ENCODE data around the gene MYBPC2. TPM values are rescaled to one million over a fixed set of nuclear protein-coding genes. Genes with fewer than 3 reads are reported as not detected.

MYBPC2 gene
- total and polyA plus RNA-seq, 9 of the 15 experiments (the other 6 are each of a cell fraction or from before 2014, with no cell fraction given) = 0.01 to 0.14 (median 0.04) TPM; not detected in 6

- no peak for TF ChIP-seq SAFB2 (IDR thresholded peaks at IDR 0.05; ENCODE audit: borderline replicate concordance, low read depth, low read length, severe bottlenecking)
- TF ChIP-seq CBFB (CRISPR knock-in tag; IDR thresholded peaks at IDR 0.05) = no peak; the same call in 1 of the 2 replicates
- no peak for TF ChIP-seq MEIS2 (IDR thresholded peaks at IDR 0.05; ENCODE audit: partially characterized antibody)
- no peak for TF ChIP-seq ZNF408 (CRISPR knock-in tag; IDR thresholded peaks at IDR 0.05; ENCODE audit: low read depth)
- no peak for TF ChIP-seq ZNF274 (IDR thresholded peaks at IDR 0.05; ENCODE audit: borderline replicate concordance, low read depth, low read length)
- no peak for TF ChIP-seq TRIM24 (IDR thresholded peaks at IDR 0.05)
- 0 out of 2 replicates have a peak, but pooled peaks have one; percentile 56 for TF ChIP-seq NR3C1 (CRISPR knock-in tag; IDR thresholded peaks at IDR 0.05)
- no peak for TF ChIP-seq IRF1 (CRISPR knock-in tag; IDR thresholded peaks at IDR 0.05; ENCODE audit: borderline replicate concordance)
- 0 out of 2 replicates have a peak, but pooled peaks have one; percentile 7 for TF ChIP-seq ETV5 (CRISPR knock-in tag; IDR thresholded peaks at IDR 0.05; ENCODE audit: low read depth)
- TF ChIP-seq CEBPG (CRISPR knock-in tag; IDR thresholded peaks at IDR 0.05) = no peak; the same call in 1 of the 2 replicates
- TF ChIP-seq CEBPG (tag; conservative IDR thresholded peaks at IDR 0.05 in 1 of 2, IDR thresholded peaks at IDR 0.05 in 1 of 2) = no peak
- TF ChIP-seq CREM (IDR thresholded peaks at IDR 0.05; ENCODE audit: low read depth) = peak; percentile 84
- no peak for TF ChIP-seq RBM39 (optimal IDR thresholded peaks at IDR 0.05; ENCODE audit: low read depth, low read length)
- no peak for TF ChIP-seq HBP1 (CRISPR knock-in tag; IDR thresholded peaks at IDR 0.05)
- no peak for TF ChIP-seq HDAC3 (IDR thresholded peaks at IDR 0.05; ENCODE audit: borderline replicate concordance, partially characterized antibody)
- TF ChIP-seq CREB3 (tag; conservative IDR thresholded peaks at IDR 0.05; ENCODE audit: low read depth) = no peak
- TF ChIP-seq CCNT2 (IDR thresholded peaks at IDR 0.05; ENCODE audit: borderline replicate concordance, extremely low read depth, insufficient read length, low read depth, low read length) = no peak
- TF ChIP-seq ZHX1 (conservative IDR thresholded peaks at IDR 0.05; ENCODE audit: low read length) = no peak
- TF ChIP-seq FOXJ2 (tag; IDR thresholded peaks at IDR 0.05) = no peak
- no peak for TF ChIP-seq THRB (CRISPR knock-in tag; conservative IDR thresholded peaks at IDR 0.05)
Measured at GRCh38 chr19:50414864-50415660, 17.6 kb upstream of the MYBPC2 start (continued).

All from K562 (cell line).